HG03558 (cell line): ENCODE results near the gene PTBP2.

Experiments
- ATAC-seq: cut with Tn5 transposase; IDR thresholded peaks from one replicate; pipeline ENCODE4 v1.9.1; 2021; ENCODE audit warnings: moderate number of reproducible peaks; ENCODE audit not compliant: unreplicated experiment; ENCODE audit errors: extremely low read depth

The PTBP2 gene

GRCh38 chr1:96721416-96722160 is at the start of gene PTBP2:
PTBP2 (plus strand) TSS chr1:96721784; CDS start chr1:96721865, 81 bp downstream.
- ATAC-seq, result peak; percentile 95

- no peak for ATAC-seq
Measured at GRCh38 chr1:96674915-96675314, 46.7 kb upstream of the PTBP2 start.

- no peak for ATAC-seq
Measured at GRCh38 chr1:96682056-96682455, 39.5 kb upstream of the PTBP2 start.

GRCh38 chr1:96683931-96684330 is 37.7 kb upstream of the PTBP2 start:
- ATAC-seq, result no peak

GRCh38 chr1:96684744-96685143 is 36.8 kb upstream of the PTBP2 start:
- no peak for ATAC-seq

- no peak for ATAC-seq
Measured at GRCh38 chr1:96688767-96689166, 32.8 kb upstream of the PTBP2 start.

- ATAC-seq, result no peak
Measured at GRCh38 chr1:96695954-96696353, 25.6 kb upstream of the PTBP2 start.

- ATAC-seq, result no peak
Measured at GRCh38 chr1:96698342-96698983, 23.1 kb upstream of the PTBP2 start.

GRCh38 chr1:96703186-96703585 is 18.4 kb upstream of the PTBP2 start:
- no peak for ATAC-seq

GRCh38 chr1:96707023-96707422 is 14.6 kb upstream of the PTBP2 start:
- no peak for ATAC-seq

- no peak for ATAC-seq
Measured at GRCh38 chr1:96708482-96708881, 13.1 kb upstream of the PTBP2 start.

GRCh38 chr1:96710708-96711477 is 10.7 kb upstream of the PTBP2 start:
- ATAC-seq, result no peak

GRCh38 chr1:96713649-96714048 is 7.9 kb upstream of the PTBP2 start:
- no peak for ATAC-seq

GRCh38 chr1:96714881-96715280 is 6.7 kb upstream of the PTBP2 start:
- ATAC-seq, result no peak

GRCh38 chr1:96715482-96715881 is 6.1 kb upstream of the PTBP2 start:
- no peak for ATAC-seq

- no peak for ATAC-seq
Measured at GRCh38 chr1:96721053-96721415, 550 bp upstream of the PTBP2 start.

- ATAC-seq, result peak; percentile 21
Measured at GRCh38 chr1:96722161-96722922, 758 bp downstream of the PTBP2 start.

- ATAC-seq, result no peak
Measured at GRCh38 chr1:96722958-96723357, 1.4 kb downstream of the PTBP2 start.

GRCh38 chr1:96723377-96723776 is 1.8 kb downstream of the PTBP2 start:
- no peak for ATAC-seq

GRCh38 chr1:96723936-96724335 is 2.4 kb downstream of the PTBP2 start:
- no peak for ATAC-seq

GRCh38 chr1:96727860-96728259 is 6.3 kb downstream of the PTBP2 start:
- ATAC-seq, result no peak
